ENCODE results near the gene ARSG. TPM values are rescaled to one million over a fixed set of nuclear protein-coding genes. Genes with fewer than 3 reads are reported as not detected.

Gene ARSG
- total and polyA plus RNA-seq, 10 of the 15 experiments (the other 5 are each of a cell fraction or from before 2014, with no cell fraction given), result 2.9 to 13.5 (median 7.6) TPM

DNA sequence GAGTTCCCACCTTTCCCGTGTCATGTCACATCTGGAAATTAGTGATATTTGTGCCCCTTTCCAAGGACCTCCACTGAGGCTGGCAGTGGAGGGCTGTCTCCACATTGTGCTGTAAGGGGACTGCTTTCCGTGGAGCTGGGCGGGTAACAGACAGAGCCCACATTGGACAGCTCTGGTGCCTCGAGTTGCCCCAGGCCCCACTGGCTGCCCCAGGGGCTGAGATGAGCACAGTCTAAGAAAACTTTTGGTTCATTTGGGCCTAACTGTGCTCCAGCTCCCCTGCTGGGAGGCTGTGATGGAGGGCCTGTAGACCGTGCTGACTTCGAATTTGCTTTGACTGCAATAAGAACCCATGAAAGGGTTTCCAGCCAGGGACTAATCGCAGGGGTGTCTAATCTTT, 38.0 kb downstream of the ARSG start:
- no peak for TF ChIP-seq ZNF217 (IDR thresholded peaks at IDR 0.05)
- no peak for TF ChIP-seq PAX5 (IDR thresholded peaks at IDR 0.05; ENCODE audit: borderline replicate concordance, low read depth, low read length)
- TF ChIP-seq, protein P1, sequence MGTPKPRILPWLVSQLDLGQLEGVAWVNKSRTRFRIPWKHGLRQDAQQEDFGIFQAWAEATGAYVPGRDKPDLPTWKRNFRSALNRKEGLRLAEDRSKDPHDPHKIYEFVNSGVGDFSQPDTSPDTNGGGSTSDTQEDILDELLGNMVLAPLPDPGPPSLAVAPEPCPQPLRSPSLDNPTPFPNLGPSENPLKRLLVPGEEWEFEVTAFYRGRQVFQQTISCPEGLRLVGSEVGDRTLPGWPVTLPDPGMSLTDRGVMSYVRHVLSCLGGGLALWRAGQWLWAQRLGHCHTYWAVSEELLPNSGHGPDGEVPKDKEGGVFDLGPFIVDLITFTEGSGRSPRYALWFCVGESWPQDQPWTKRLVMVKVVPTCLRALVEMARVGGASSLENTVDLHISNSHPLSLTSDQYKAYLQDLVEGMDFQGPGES (IDR thresholded peaks at IDR 0.05), result no peak
- no peak for TF ChIP-seq SPI1 (IDR thresholded peaks at IDR 0.05; ENCODE audit: borderline replicate concordance, insufficient read depth, low read depth, low read length)
- TF ChIP-seq SMAD1 (IDR thresholded peaks at IDR 0.05; ENCODE audit: low read depth, partially characterized antibody), result no peak
- no peak for TF ChIP-seq SMC3 (IDR thresholded peaks at IDR 0.05; ENCODE audit: borderline replicate concordance, low read length)
- TF ChIP-seq ZSCAN29 (IDR thresholded peaks at IDR 0.05), result no peak
- TF ChIP-seq, protein P2, sequence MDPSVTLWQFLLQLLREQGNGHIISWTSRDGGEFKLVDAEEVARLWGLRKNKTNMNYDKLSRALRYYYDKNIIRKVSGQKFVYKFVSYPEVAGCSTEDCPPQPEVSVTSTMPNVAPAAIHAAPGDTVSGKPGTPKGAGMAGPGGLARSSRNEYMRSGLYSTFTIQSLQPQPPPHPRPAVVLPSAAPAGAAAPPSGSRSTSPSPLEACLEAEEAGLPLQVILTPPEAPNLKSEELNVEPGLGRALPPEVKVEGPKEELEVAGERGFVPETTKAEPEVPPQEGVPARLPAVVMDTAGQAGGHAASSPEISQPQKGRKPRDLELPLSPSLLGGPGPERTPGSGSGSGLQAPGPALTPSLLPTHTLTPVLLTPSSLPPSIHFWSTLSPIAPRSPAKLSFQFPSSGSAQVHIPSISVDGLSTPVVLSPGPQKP (IDR thresholded peaks at IDR 0.05; ENCODE audit: low read depth, low read length), result no peak
- no peak for TF ChIP-seq EGR1 (IDR thresholded peaks at IDR 0.05; ENCODE audit: borderline replicate concordance in 1 of 2, low read depth in 2 of 2, low read length in 2 of 2)
- no peak for TF ChIP-seq LARP7 (IDR thresholded peaks at IDR 0.05)
- no peak for TF ChIP-seq SUZ12 (IDR thresholded peaks at IDR 0.05; ENCODE audit: unreplicated experiment)
- TF ChIP-seq MTA2 (IDR thresholded peaks at IDR 0.05; ENCODE audit: low read depth), result no peak
- no peak for TF ChIP-seq BHLHE40 (IDR thresholded peaks at IDR 0.05; ENCODE audit: borderline replicate concordance in 1 of 2, low read depth in 2 of 2, low read length in 1 of 2)
- no peak for TF ChIP-seq SRF (IDR thresholded peaks at IDR 0.05; ENCODE audit: low read depth in 2 of 2, low read length in 2 of 2)
- no peak for TF ChIP-seq EED (IDR thresholded peaks at IDR 0.05; ENCODE audit: low read depth)
- TF ChIP-seq HDGF (IDR thresholded peaks at IDR 0.05), result no peak
- TF ChIP-seq JUND (IDR thresholded peaks at IDR 0.05; ENCODE audit: low read depth, low read length), result no peak
- Histone ChIP-seq H3K9me3 (replicated peaks; ENCODE audit: control insufficient read depth, insufficient read depth, low read length) (no peaks in the 10 kb centered on the region; the same call in 2 of the 3 replicates), H3K9ac (ENCODE audit: control insufficient read depth, insufficient read depth, low read length) (no peak overlapping the region), H3K4me1 (ENCODE audit: control insufficient read depth, insufficient read depth, low read length) (no peaks in the 10 kb centered on the region), H2AFZ (ENCODE audit: control insufficient read depth, low read depth, low read length) (no peak overlapping the region), H4K20me1 (ENCODE audit: control insufficient read depth, insufficient read depth) (no peaks in the 10 kb centered on the region), H3K4me3 (no peak overlapping the region), H3K27me3 (replicated peaks in 1 of 2; ENCODE audit: control insufficient read depth in 2 of 2, insufficient read depth in 2 of 2, low read length in 1 of 2) (no peaks in the 10 kb centered on the region), H3K27ac (ENCODE audit: control insufficient read depth, insufficient read depth) (no peak overlapping the region), H3K4me2 (ENCODE audit: control insufficient read depth, insufficient read depth) (no peak overlapping the region), H3K79me2 (ENCODE audit: control insufficient read depth, insufficient read depth, low read length) (no peaks in the 10 kb centered on the region), H3K36me3 (ENCODE audit: control insufficient read depth in 2 of 2, insufficient read depth in 2 of 2, low read length in 1 of 2) (no peaks in the 10 kb centered on the region)
- ChIA-PET POLR2A (no interaction called here), SMC1A (ENCODE audit: uncharacterized antibody, unreplicated experiment) (no interaction called here), CTCF (no interaction called here), RAD21 (ENCODE audit: unreplicated experiment) (no interaction called here)
- 80% methylated on average over 7 of the region's 7 CpGs for WGBS (ENCODE audit: insufficient coverage, insufficient replicate concordance, low lambda C conversion rate, missing lambda C conversion rate)
- FAIRE-seq, result no peak
- no TSS peak for BruUV-seq (replicated peaks)
- in situ Hi-C loops (cut with MboI) (no loop called here), intact Hi-C loops (cut with micrococcal nuclease; ENCODE audit: unreplicated experiment) (no loop called here)
- no peak for DNase-seq (ENCODE audit: low read depth, low spot score)
- ATAC-seq, result no peak
